Fibroblast of pulmonary artery (primary cell): Measurements from ENCODE around the gene KRTAP10-10.

Source experiments
- DNase-seq: peaks from one replicate; pipeline ENCODE4 v3.0.0-alpha.2; 2010; ENCODE audit warnings: low read depth
- H3K4me3 ChIP-seq: replicated peaks from 2 replicates; pipeline ENCODE4 v1.5.1; 2011; ENCODE audit warnings: low read depth, mild to moderate bottlenecking, control low read depth, low read length, moderate library complexity
- TF ChIP-seq, protein P1 (sequence below): IDR thresholded peaks from 2 replicates; pipeline ENCODE4 v1.5.1; 2011; ENCODE audit warnings: mild to moderate bottlenecking, control low read depth, low read length, inconsistent platforms; ENCODE audit errors: missing control alignments

Gene KRTAP10-10

GRCh38 chr21:44671911-44672310 is 34.8 kb downstream of the KRTAP10-10 start:
- TF ChIP-seq, protein P1, sequence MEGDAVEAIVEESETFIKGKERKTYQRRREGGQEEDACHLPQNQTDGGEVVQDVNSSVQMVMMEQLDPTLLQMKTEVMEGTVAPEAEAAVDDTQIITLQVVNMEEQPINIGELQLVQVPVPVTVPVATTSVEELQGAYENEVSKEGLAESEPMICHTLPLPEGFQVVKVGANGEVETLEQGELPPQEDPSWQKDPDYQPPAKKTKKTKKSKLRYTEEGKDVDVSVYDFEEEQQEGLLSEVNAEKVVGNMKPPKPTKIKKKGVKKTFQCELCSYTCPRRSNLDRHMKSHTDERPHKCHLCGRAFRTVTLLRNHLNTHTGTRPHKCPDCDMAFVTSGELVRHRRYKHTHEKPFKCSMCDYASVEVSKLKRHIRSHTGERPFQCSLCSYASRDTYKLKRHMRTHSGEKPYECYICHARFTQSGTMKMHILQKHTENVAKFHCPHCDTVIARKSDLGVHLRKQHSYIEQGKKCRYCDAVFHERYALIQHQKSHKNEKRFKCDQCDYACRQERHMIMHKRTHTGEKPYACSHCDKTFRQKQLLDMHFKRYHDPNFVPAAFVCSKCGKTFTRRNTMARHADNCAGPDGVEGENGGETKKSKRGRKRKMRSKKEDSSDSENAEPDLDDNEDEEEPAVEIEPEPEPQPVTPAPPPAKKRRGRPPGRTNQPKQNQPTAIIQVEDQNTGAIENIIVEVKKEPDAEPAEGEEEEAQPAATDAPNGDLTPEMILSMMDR = no peak
- DNase-seq = no peak
- no peak overlapping the region for H3K4me3 ChIP-seq

DNA sequence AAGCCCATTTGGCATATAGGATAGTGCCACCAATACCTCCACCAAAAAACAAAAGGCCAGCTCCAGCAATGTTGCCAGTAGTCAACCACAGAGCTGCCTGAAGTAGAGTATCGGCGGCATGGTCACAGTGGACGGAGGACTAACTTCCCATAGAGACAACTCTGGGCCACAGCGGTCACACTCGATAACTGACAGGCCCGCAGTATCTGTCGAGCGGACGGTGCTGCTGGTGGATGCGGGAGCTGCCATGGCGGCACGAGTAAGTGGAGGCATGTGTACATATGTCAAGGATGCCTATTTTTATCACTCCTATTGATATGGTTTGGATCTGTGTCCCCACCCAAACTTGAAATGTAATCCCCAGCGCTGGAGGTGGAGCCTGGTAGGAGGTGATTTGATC is 40.7 kb downstream of the KRTAP10-10 start:
- no peak overlapping the region for H3K4me3 ChIP-seq
- DNase-seq = no peak
- TF ChIP-seq, protein P1 = no peak

DNA sequence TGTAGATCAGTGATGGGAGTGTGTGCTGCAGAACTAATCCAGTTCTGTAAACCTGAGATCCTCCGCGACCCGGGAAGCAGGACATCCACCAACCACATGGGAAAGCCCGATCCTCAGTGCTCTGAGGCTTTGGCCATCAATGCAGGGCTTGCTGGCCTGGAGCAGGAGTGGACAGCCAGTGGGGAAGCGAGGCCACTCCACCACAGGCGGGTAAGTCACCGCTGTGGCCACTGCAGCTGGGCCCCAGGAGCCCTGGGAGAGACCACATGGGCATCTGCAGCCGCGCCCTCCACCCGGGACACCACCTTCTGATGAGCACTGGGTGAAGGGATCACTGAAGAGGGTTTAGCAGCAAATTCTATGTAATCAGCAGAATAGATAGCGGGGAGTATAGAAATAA is 44.0 kb downstream of the KRTAP10-10 start:
- no peak overlapping the region for H3K4me3 ChIP-seq
- TF ChIP-seq, protein P1 = no peak

GRCh38 chr21:44681861-44682579 is 44.9 kb downstream of the KRTAP10-10 start, which contains the start of gene KRTAP12-1:
KRTAP12-1 (minus strand) TSS chr21:44682163; CDS start chr21:44682123, 40 bp downstream.
- TF ChIP-seq, protein P1 = no peak
- H3K4me3 ChIP-seq = no peak within 1 kb of the TSS
- DNase-seq = no peak

More for the DNA sequence above, 44.0 kb downstream of the KRTAP10-10 start:
- no peak for DNase-seq

- DNase-seq = no peak
- TF ChIP-seq, protein P1 = no peak
Measured at GRCh38 chr21:44682580-44683151, 45.5 kb downstream of the KRTAP10-10 start.

GRCh38 chr21:44684077-44684476 is 46.9 kb downstream of the KRTAP10-10 start:
- TF ChIP-seq, protein P1 = no peak
- H3K4me3 ChIP-seq = no peak overlapping the region
- no peak for DNase-seq

More at GRCh38 chr21:44682580-44683151, 45.5 kb downstream of the KRTAP10-10 start:
- no peak overlapping the region for H3K4me3 ChIP-seq
